MM.1S (cell line): ENCODE data around the gene RUSF1.

ENCODE experiments used
- EZH2 ChIP-seq: fragments of 300-600 bp; sonication (generic); optimal IDR thresholded peaks from 2 replicates; pipeline ENCODE3; 2017; ENCODE audit warnings: low read depth, mild to moderate bottlenecking, antibody characterized with exemption, low read length, mixed read lengths
- TF ChIP-seq, protein P1 (sequence below): fragments of 300-600 bp; sonication (generic); IDR thresholded peaks from 2 replicates; pipeline ENCODE4 v1.5.1; 2016; ENCODE audit warnings: antibody characterized with exemption, low read length, mixed read lengths

DNA sequence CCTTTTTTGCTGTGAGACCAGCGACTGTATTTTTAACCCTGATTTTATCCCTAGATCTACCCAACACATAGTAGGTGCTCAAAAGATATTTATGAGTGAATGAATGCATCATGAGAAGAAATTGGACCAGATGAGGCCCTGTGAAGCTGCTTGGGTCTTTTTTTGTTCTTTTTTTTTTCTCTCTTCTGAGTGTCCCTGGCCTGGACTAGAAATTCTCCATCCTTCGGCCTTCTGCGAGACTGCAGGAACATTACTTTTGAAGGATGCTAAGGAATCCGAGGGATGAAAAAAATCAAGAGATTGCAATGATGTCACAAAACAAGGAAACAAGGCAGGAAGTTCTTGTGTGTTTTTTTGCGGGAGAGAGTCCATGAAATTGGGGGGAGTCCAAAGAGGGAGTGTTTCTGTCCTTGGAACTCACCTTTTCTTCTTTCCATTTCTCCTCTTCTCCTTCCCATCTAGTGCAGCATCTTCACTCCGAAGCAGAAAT lies 560 bp upstream of the RUSF1 start:
- TF ChIP-seq, protein P1, sequence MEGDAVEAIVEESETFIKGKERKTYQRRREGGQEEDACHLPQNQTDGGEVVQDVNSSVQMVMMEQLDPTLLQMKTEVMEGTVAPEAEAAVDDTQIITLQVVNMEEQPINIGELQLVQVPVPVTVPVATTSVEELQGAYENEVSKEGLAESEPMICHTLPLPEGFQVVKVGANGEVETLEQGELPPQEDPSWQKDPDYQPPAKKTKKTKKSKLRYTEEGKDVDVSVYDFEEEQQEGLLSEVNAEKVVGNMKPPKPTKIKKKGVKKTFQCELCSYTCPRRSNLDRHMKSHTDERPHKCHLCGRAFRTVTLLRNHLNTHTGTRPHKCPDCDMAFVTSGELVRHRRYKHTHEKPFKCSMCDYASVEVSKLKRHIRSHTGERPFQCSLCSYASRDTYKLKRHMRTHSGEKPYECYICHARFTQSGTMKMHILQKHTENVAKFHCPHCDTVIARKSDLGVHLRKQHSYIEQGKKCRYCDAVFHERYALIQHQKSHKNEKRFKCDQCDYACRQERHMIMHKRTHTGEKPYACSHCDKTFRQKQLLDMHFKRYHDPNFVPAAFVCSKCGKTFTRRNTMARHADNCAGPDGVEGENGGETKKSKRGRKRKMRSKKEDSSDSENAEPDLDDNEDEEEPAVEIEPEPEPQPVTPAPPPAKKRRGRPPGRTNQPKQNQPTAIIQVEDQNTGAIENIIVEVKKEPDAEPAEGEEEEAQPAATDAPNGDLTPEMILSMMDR = no peak
- no peak for TF ChIP-seq EZH2
